ENCODE measurements around the gene SPDYE4.

SPDYE4 gene

GRCh38 chr17:8708025-8708461 lies 50.3 kb downstream of the SPDYE4 start:
- no peak for DNase-seq

- DNase-seq: no peak
Measured at GRCh38 chr17:8707332-8708024, 50.9 kb downstream of the SPDYE4 start.

- no peak for DNase-seq
Measured at GRCh38 chr17:8706431-8706830, 51.9 kb downstream of the SPDYE4 start.

- no peak for DNase-seq
Measured at GRCh38 chr17:8705427-8705826, 52.9 kb downstream of the SPDYE4 start.

- DNase-seq: no peak
Measured at GRCh38 chr17:8703001-8703400, 55.3 kb downstream of the SPDYE4 start.

GRCh38 chr17:8701754-8702153 lies 56.6 kb downstream of the SPDYE4 start:
- no peak for DNase-seq

GRCh38 chr17:8701221-8701620 lies 57.1 kb downstream of the SPDYE4 start:
- no peak for DNase-seq
